Endothelial cell of umbilical vein (primary cell): ENCODE data around the gene FGD5. TPM values are rescaled to one million over a fixed set of nuclear protein-coding genes. Genes with fewer than 3 reads are reported as not detected.

Source experiments
- BruUV-seq: library from RNA; stranded (reverse); fragments of 400-500 nt; replicated peaks from 2 replicates; lab custom pipeline; 2021; lab: Mats Ljungman, UMichigan
- CTCF ChIA-PET: fragments of 300-600, 350-600 bp; sonication (Branson Sonifier 250); formaldehyde crosslinking; loops from one replicate; lab custom pipeline; 2021; ENCODE audit warnings: antibody characterized with exemption, inconsistent platforms; lab: Charles Lee
- POLR2A ChIA-PET: fragments of 300-600, 350-600 bp; sonication (Branson Sonifier 250); formaldehyde crosslinking; loops from one replicate; lab custom pipeline; 2021; ENCODE audit warnings: antibody characterized with exemption, inconsistent platforms; lab: Charles Lee
- DNase-seq: peaks from one replicate; pipeline ENCODE4 v3.0.0-alpha.2; 2011; ENCODE audit warnings: low read depth, low spot score
- FAIRE-seq: peaks from 2 replicates; lab custom pipeline; 2011; peaks lifted over from hg19 to GRCh38; lab: Jason Lieb, UNC
- H2AFZ ChIP-seq: 2 replicates; pipeline ENCODE4 v1.6.0; 2012; ENCODE audit warnings: low read depth, low read length, control low read depth, inconsistent platforms
- H3K27ac ChIP-seq: 2 replicates; pipeline ENCODE4 v1.5.1; 2011; ENCODE audit warnings: low read depth, mild to moderate bottlenecking, control low read depth, low read length, moderate library complexity; ENCODE audit not compliant: insufficient read depth
- H3K27me3 ChIP-seq, 2 experiments: 2 replicates each; pipeline versions ENCODE4 v1.6.0 to v1.6.1; 2011; ENCODE audit warnings: low read length in 2 of 2, mixed read lengths in 1 of 2; ENCODE audit not compliant: control insufficient read depth in 2 of 2, insufficient read depth in 2 of 2
- H3K36me3 ChIP-seq, 2 experiments: 2 replicates in 1 of 2; 3 replicates in 1 of 2; pipeline ENCODE4 v1.5.1; 2011; ENCODE audit warnings: low read length in 2 of 2, mild to moderate bottlenecking in 1 of 2, moderate library complexity in 1 of 2; ENCODE audit not compliant: control insufficient read depth in 2 of 2, insufficient read depth in 2 of 2; ENCODE audit errors: extremely low read depth in 1 of 2
- H3K4me1 ChIP-seq: 3 replicates; pipeline ENCODE4 v1.5.1; 2011; ENCODE audit warnings: mild to moderate bottlenecking, low read length; ENCODE audit not compliant: control insufficient read depth, insufficient read depth; ENCODE audit errors: extremely low read depth
- H3K4me2 ChIP-seq: 2 replicates; pipeline ENCODE4 v1.6.1; 2011; ENCODE audit warnings: low read length, control low read depth, mixed read lengths; ENCODE audit not compliant: insufficient read depth
- H3K4me3 ChIP-seq, 3 experiments: fragments of 200-600 bp in 1 of 3; sonication (generic), shearing (Covaris generic) in 1 of 3; replicated peaks in 1 of 3; 2 replicates each; pipeline ENCODE4 v1.5.1; 2011 to 2016; ENCODE audit warnings: control low read depth in 3 of 3, low read length in 3 of 3, mild to moderate bottlenecking in 2 of 3, inconsistent platforms in 1 of 3, low read depth in 1 of 3, moderate library complexity in 1 of 3; ENCODE audit not compliant: insufficient read depth in 1 of 3
- H3K79me2 ChIP-seq: 2 replicates; pipeline ENCODE4 v1.6.0; 2012; ENCODE audit warnings: low read length, inconsistent platforms; ENCODE audit not compliant: control insufficient read depth, insufficient read depth
- H3K9ac ChIP-seq: replicated peaks from 2 replicates; pipeline ENCODE3; 2011; ENCODE audit warnings: low read length, control low read depth; ENCODE audit not compliant: insufficient read depth; ENCODE audit errors: extremely low read depth
- H3K9me1 ChIP-seq: replicated peaks from 3 replicates; pipeline ENCODE4 v1.6.0; 2011; ENCODE audit warnings: mild to moderate bottlenecking, low read length; ENCODE audit not compliant: control insufficient read depth, insufficient read depth; ENCODE audit errors: extremely low read depth
- H3K9me3 ChIP-seq: replicated peaks from 2 replicates; pipeline ENCODE4 v1.5.1; 2012; ENCODE audit warnings: low read length, inconsistent platforms; ENCODE audit not compliant: control insufficient read depth, insufficient read depth
- H4K20me1 ChIP-seq: replicated peaks from 2 replicates; pipeline ENCODE3; 2011; ENCODE audit warnings: mild to moderate bottlenecking, low read length; ENCODE audit not compliant: control insufficient read depth, insufficient read depth; ENCODE audit errors: extremely low read depth
- EZH2 ChIP-seq: IDR thresholded peaks from 2 replicates; pipeline ENCODE4 v1.6.1; 2012; ENCODE audit warnings: borderline replicate concordance, low read depth, mild to moderate bottlenecking, moderate library complexity, low read length, inconsistent platforms; ENCODE audit not compliant: severe bottlenecking
- FOS ChIP-seq: IDR thresholded peaks from 2 replicates; pipeline ENCODE4 v1.6.1; 2011; ENCODE audit warnings: mild to moderate bottlenecking, low read length, moderate library complexity, borderline replicate concordance; ENCODE audit not compliant: insufficient read depth
- GATA2 ChIP-seq: IDR thresholded peaks from 2 replicates; pipeline ENCODE4 v1.7.0; 2011; ENCODE audit warnings: low read depth, mild to moderate bottlenecking, moderate library complexity, mixed read lengths, low read length; ENCODE audit not compliant: insufficient read length, insufficient read depth
- JUN ChIP-seq: IDR thresholded peaks from 2 replicates; pipeline ENCODE4 v1.6.1; 2011; ENCODE audit warnings: borderline replicate concordance, low read depth; ENCODE audit not compliant: insufficient read length, insufficient read depth
- MYC ChIP-seq: IDR thresholded peaks from one replicate; pipeline ENCODE4 v1.6.1; 2011; ENCODE audit warnings: mild to moderate bottlenecking, low read depth, low read length
- POLR2A ChIP-seq: IDR thresholded peaks from 2 replicates; pipeline ENCODE4 v1.6.1; 2012; ENCODE audit warnings: low read depth, mild to moderate bottlenecking, control low read depth, low read length
- POLR2AphosphoS5 ChIP-seq: IDR thresholded peaks from 2 replicates; pipeline ENCODE4 v1.6.1; 2012; ENCODE audit warnings: low read depth, mild to moderate bottlenecking, control low read depth, low read length, moderate library complexity; ENCODE audit not compliant: insufficient read depth
- dilution Hi-C: fragments of 300-500 bp; cut with MboI; formaldehyde crosslinking; loops from one replicate; pipeline ENCODE4 v1.15.0; 2019; ENCODE audit warnings: low sequenced_read_pairs; ENCODE audit not compliant: extremely low pct_ligation_motif_present
- intact Hi-C: fragments of 100-400 bp; cut with micrococcal nuclease; formaldehyde crosslinking; loops from one replicate; pipeline ENCODE4 v1.10.0; 2022
- polyA plus RNA-seq, 4 experiments: library from polyadenylated mRNA; depleted of rRNA in 3 of 4; stranded (reverse) in 3 of 4; unstranded in 1 of 4; fragments of >200 nt; gene quantifications; 2 replicates each; pipeline versions ENCODE4 v1.2.1 to v1.2.3, GENCODE V29; 2011 to 2012; ENCODE audit warnings: missing spikeins in 1 of 4
- total RNA-seq: library from RNA; stranded (reverse); gene quantifications from 2 replicates; pipeline ENCODE4 v1.2.3, GENCODE V29; 2021
- TF ChIP-seq, protein P1 (sequence below): IDR thresholded peaks from 2 replicates; pipeline ENCODE4 v1.6.1; 2011; ENCODE audit not compliant: insufficient read depth, insufficient read length
- TF ChIP-seq, protein P2 (sequence below), 2 donors: IDR thresholded peaks; 1 replicate in 1 of 2; 2 replicates in 1 of 2; pipeline ENCODE4 v1.5.1; 2011; ENCODE audit warnings: low read length in 2 of 2, mild to moderate bottlenecking in 2 of 2, moderate library complexity in 2 of 2, control low read depth in 1 of 2, inconsistent platforms in 1 of 2, low read depth in 1 of 2; ENCODE audit not compliant: insufficient read depth in 1 of 2; ENCODE audit errors: extremely low read depth in 1 of 2

Gene FGD5
- total and polyA plus RNA-seq, 2 donors (not counting 3 experiments of a cell fraction or from before 2014, with no cell fraction given): 49.6 to 134 TPM

DNA sequence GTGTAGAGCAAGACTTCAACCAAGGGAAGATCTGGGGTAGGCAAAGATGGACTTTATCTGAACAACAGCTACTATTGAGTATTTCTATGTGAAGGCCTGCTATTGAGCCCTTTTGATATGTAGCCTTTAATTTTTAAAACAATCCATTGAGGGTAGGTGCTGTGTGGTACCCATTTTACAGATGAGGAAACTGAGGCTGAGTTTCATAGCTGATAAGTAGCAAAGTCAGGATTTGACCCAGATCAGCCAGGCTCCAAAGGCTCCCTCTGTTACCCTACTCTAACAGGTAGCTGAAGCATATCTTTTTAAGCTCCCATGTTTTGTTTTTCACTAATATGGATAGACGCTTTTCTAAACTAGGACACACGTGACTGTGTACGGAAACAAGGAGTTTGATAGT, 2.4 kb upstream of the FGD5 start:
- Histone ChIP-seq H3K9ac (no peak overlapping the region), H3K36me3 (peaks cover 12 to 38% of the 10 kb centered on the region in 2 experiments), H3K9me3 (no peaks in the 10 kb centered on the region), H3K27me3 (no peaks in the 10 kb centered on the region), H3K4me2 (no peak overlapping the region), H3K4me1 (peaks cover 23% of the 10 kb centered on the region), H3K27ac (no peak overlapping the region), H4K20me1 (peaks cover 4% of the 10 kb centered on the region), H3K79me2 (peaks cover 77% of the 10 kb centered on the region), H2AFZ (no peak overlapping the region), H3K9me1 (no peaks in the 10 kb centered on the region), H3K4me3 (no peak overlapping the region)
- POLR2A ChIA-PET: no interaction called here
- DNase-seq (no peak), FAIRE-seq (no peak)
- intact Hi-C loops: no loop called here
- TF ChIP-seq, protein P1, sequence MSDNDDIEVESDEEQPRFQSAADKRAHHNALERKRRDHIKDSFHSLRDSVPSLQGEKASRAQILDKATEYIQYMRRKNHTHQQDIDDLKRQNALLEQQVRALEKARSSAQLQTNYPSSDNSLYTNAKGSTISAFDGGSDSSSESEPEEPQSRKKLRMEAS: no peak
- TF ChIP-seq FOS: no peak
- dilution Hi-C loops: no loop called here
- CTCF ChIA-PET: interaction anchor here (0.5 to 1.0 kb wide), 2 partner anchors 105 to 130 kb away, joined by 3 read pairs; no protein-coding TSS in a partner anchor
- BruUV-seq: no TSS peak

DNA sequence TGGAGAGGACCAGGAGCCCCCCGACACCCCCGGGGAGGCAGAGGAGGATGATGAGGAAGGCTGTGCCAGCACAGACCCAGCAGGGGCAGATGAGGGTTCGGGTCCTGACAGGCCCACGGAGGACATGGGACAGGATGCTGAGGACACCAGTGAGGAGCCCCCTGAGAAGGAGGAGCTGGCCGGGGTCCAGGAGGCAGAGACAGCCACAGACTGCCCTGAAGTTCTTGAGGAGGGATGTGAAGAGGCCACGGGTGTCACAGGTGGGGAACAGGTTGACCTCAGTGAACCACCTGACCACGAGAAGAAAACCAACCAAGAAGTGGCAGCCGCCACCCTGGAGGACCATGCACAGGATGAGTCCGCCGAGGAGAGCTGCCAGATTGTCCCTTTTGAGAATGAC, 909 bp downstream of the FGD5 start:
- dilution Hi-C loops: loop anchor here (10.0 kb wide), 1 partner anchor 65 kb away; no protein-coding TSS in a partner anchor
- no peak for FAIRE-seq
- no peaks in the 10 kb centered on the region for H3K27me3 ChIP-seq
- no peaks in the 10 kb centered on the region for H3K9me3 ChIP-seq
- H3K4me1 ChIP-seq: peaks cover 26% of the 10 kb centered on the region
- no peak overlapping the region for H3K9ac ChIP-seq
- no peak overlapping the region for H3K27ac ChIP-seq
- CTCF ChIA-PET: no interaction called here
- BruUV-seq: no TSS peak
- DNase-seq: no peak
- peaks cover 69% of the 10 kb centered on the region for H3K79me2 ChIP-seq
- TF ChIP-seq JUN (no peak), GATA2 (no peak), POLR2AphosphoS5 (no peak), POLR2A (no peak), MYC (no peak), EZH2 (no peak), FOS (no peak)
- TF ChIP-seq, protein P2, sequence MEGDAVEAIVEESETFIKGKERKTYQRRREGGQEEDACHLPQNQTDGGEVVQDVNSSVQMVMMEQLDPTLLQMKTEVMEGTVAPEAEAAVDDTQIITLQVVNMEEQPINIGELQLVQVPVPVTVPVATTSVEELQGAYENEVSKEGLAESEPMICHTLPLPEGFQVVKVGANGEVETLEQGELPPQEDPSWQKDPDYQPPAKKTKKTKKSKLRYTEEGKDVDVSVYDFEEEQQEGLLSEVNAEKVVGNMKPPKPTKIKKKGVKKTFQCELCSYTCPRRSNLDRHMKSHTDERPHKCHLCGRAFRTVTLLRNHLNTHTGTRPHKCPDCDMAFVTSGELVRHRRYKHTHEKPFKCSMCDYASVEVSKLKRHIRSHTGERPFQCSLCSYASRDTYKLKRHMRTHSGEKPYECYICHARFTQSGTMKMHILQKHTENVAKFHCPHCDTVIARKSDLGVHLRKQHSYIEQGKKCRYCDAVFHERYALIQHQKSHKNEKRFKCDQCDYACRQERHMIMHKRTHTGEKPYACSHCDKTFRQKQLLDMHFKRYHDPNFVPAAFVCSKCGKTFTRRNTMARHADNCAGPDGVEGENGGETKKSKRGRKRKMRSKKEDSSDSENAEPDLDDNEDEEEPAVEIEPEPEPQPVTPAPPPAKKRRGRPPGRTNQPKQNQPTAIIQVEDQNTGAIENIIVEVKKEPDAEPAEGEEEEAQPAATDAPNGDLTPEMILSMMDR (IDR thresholded peaks at IDR 0.05; ENCODE audit: extremely low read depth in 1 of 2, insufficient read depth in 1 of 2, low read depth in 1 of 2, low read length in 2 of 2): no peak
- TF ChIP-seq, protein P1: no peak
- H3K36me3 ChIP-seq: peaks cover 12 to 44% of the 10 kb centered on the region in 2 experiments
- H2AFZ ChIP-seq: no peak overlapping the region
- no peak overlapping the region for H3K4me2 ChIP-seq
- intact Hi-C loops: no loop called here
- POLR2A ChIA-PET: no interaction called here
- H3K4me3 ChIP-seq: no peak overlapping the region
- H4K20me1 ChIP-seq: peaks cover 9% of the 10 kb centered on the region
- no peaks in the 10 kb centered on the region for H3K9me1 ChIP-seq
